ENCODE data around the gene EPB42.

- TF ChIP-seq POLR2AphosphoS5 (IDR thresholded peaks at IDR 0.05): no peak
- TF ChIP-seq CTCF (IDR thresholded peaks at IDR 0.05): no peak
These were observed 28.9 kb upstream of the EPB42 start for GRCh38 chr15:43249699-43250203.

Data from gastroesophageal sphincter (tissue), 3 donors.